ENCODE data around the gene B9D2. TPM values are rescaled to one million over a fixed set of nuclear protein-coding genes. Genes with fewer than 3 reads are reported as not detected.

The B9D2 gene
- total RNA-seq, 1 donor from 2014 or later = 5.9 TPM

DNA sequence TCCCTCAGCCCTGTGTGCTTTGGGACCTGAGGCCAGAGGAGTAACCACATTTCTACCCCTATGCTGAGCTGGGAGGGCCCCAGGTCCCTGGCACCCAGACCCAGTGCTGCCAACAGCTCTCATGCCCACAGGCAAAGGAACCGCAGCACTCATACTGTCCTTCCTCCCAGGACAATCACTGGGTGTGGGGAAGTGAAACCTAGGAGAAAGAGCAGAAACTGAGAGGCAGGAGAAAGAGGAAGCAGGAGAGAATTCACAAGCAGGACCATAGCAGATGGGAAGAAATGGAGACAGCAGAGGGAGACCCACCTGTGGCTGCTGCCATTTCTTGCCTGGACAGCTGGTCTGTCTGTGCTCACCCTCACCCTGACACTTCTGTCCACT is 35.1 kb downstream of the B9D2 start:
- Mint-ChIP-seq H3K4me3 (ENCODE audit: unreplicated experiment) (no peak overlapping the region), H3K27ac (ENCODE audit: unreplicated experiment) (peak overlapping the region; percentile 70), H3K36me3 (ENCODE audit: low read depth, unreplicated experiment) (peaks cover 22% of the 10 kb centered on the region)

DNA sequence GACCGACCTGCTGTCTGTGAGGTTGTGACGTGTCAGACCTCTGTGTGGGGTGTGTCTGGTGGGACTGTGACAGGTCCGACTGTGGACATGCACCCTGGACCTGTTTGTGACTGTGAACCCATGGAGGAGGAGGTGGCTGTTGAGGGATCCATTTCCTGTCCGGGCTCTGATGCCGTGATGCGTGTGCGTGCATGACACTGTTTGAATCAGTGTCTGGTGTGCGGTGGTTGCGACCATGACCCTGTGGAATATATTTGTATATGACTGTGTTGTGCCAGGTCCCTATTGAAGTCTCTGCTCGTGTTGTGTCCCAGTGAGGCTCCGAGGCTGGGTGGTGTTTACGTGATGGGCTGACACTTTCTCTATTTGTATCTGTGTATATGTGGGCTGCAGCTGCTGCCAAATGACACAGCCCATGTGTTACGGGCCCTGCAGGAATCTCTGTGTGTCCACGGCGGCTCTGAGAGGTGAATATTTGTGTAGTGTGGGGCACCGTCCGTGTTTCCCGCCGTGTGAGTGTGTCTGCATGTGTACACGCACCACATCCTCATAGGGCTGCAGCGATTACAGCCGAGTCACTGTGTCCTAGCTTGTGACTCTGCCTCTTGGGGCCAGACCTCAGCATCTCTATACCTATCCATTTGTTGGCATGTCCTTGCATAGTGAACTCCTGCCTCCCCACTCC is 35.6 kb downstream of the B9D2 start:
- Histone ChIP-seq H2AFZ (ENCODE audit: low read depth, low read length) (no peak overlapping the region), H3K4me2 (ENCODE audit: low read length) (peak overlapping the region; percentile 78), H3K79me2 (ENCODE audit: insufficient read depth, low read length) (peaks cover 10% of the 10 kb centered on the region), H3K4me1 (ENCODE audit: insufficient read depth, low read length) (peaks cover 57% of the 10 kb centered on the region), H3K9me3 (ENCODE audit: insufficient read depth, low read depth, low read length) (no peaks in the 10 kb centered on the region), H4K20me1 (ENCODE audit: insufficient read depth, low read length) (peaks cover 15% of the 10 kb centered on the region), H3K9ac (ENCODE audit: low read length) (peak overlapping the region; percentile 95), H3K36me3 (ENCODE audit: insufficient read depth, low read length) (peaks cover 18% of the 10 kb centered on the region), H3K27me3 (ENCODE audit: insufficient read depth, low read length) (no peaks in the 10 kb centered on the region), H3K27ac (ENCODE audit: low read depth, low read length) (peak overlapping the region; percentile 100), H3K4me3 (ENCODE audit: insufficient read depth, low read depth, low read length) (no peak overlapping the region)
- DNase-seq (ENCODE audit: low read depth) (no peak), FAIRE-seq (no peak)
- Mint-ChIP-seq H3K36me3 (ENCODE audit: low read depth, unreplicated experiment) (peaks cover 22% of the 10 kb centered on the region), H3K27ac (ENCODE audit: unreplicated experiment) (peak overlapping the region; percentile 70), H3K9me3 (ENCODE audit: unreplicated experiment) (no peaks in the 10 kb centered on the region), H3K4me3 (ENCODE audit: unreplicated experiment) (peak overlapping the region; percentile 23), H3K27me3 (ENCODE audit: low read depth, unreplicated experiment) (no peaks in the 10 kb centered on the region), H3K4me1 (ENCODE audit: low read depth, unreplicated experiment) (peaks cover 39% of the 10 kb centered on the region)
- no peak for TF ChIP-seq EZH2 (IDR thresholded peaks at IDR 0.05; ENCODE audit: insufficient read depth, low read length)
- TF ChIP-seq, protein P1, sequence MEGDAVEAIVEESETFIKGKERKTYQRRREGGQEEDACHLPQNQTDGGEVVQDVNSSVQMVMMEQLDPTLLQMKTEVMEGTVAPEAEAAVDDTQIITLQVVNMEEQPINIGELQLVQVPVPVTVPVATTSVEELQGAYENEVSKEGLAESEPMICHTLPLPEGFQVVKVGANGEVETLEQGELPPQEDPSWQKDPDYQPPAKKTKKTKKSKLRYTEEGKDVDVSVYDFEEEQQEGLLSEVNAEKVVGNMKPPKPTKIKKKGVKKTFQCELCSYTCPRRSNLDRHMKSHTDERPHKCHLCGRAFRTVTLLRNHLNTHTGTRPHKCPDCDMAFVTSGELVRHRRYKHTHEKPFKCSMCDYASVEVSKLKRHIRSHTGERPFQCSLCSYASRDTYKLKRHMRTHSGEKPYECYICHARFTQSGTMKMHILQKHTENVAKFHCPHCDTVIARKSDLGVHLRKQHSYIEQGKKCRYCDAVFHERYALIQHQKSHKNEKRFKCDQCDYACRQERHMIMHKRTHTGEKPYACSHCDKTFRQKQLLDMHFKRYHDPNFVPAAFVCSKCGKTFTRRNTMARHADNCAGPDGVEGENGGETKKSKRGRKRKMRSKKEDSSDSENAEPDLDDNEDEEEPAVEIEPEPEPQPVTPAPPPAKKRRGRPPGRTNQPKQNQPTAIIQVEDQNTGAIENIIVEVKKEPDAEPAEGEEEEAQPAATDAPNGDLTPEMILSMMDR (IDR thresholded peaks at IDR 0.05; ENCODE audit: insufficient read depth, low read depth, low read length) = no peak

More for the DNA sequence above, 35.1 kb downstream of the B9D2 start:
- H3K27me3 ChIP-seq (ENCODE audit: insufficient read depth, low read length) = no peaks in the 10 kb centered on the region
- peaks cover 23% of the 10 kb centered on the region for H3K36me3 ChIP-seq (ENCODE audit: insufficient read depth, low read length)
- H3K4me3 ChIP-seq (ENCODE audit: insufficient read depth, low read depth, low read length) = no peak overlapping the region
- Mint-ChIP-seq H3K9me3 (ENCODE audit: unreplicated experiment) (no peaks in the 10 kb centered on the region), H3K4me1 (ENCODE audit: low read depth, unreplicated experiment) (peaks cover 36% of the 10 kb centered on the region), H3K27me3 (ENCODE audit: low read depth, unreplicated experiment) (no peaks in the 10 kb centered on the region)
- DNase-seq (ENCODE audit: low read depth) (no peak), FAIRE-seq (no peak)
- H2AFZ ChIP-seq (ENCODE audit: low read depth, low read length) = no peak overlapping the region
- H3K9me3 ChIP-seq (ENCODE audit: insufficient read depth, low read depth, low read length) = no peaks in the 10 kb centered on the region
- peak overlapping the region; percentile 100 for H3K27ac ChIP-seq (ENCODE audit: low read depth, low read length)
- H3K79me2 ChIP-seq (ENCODE audit: insufficient read depth, low read length) = peaks cover 9% of the 10 kb centered on the region
- peak overlapping the region; percentile 95 for H3K9ac ChIP-seq (ENCODE audit: low read length)
- TF ChIP-seq, protein P1 (IDR thresholded peaks at IDR 0.05; ENCODE audit: insufficient read depth, low read depth, low read length) = no peak
- TF ChIP-seq EZH2 (IDR thresholded peaks at IDR 0.05; ENCODE audit: insufficient read depth, low read length) = no peak
- peaks cover 51% of the 10 kb centered on the region for H3K4me1 ChIP-seq (ENCODE audit: insufficient read depth, low read length)
- peak overlapping the region; percentile 78 for H3K4me2 ChIP-seq (ENCODE audit: low read length)
- peaks cover 21% of the 10 kb centered on the region for H4K20me1 ChIP-seq (ENCODE audit: insufficient read depth, low read length)

DNA sequence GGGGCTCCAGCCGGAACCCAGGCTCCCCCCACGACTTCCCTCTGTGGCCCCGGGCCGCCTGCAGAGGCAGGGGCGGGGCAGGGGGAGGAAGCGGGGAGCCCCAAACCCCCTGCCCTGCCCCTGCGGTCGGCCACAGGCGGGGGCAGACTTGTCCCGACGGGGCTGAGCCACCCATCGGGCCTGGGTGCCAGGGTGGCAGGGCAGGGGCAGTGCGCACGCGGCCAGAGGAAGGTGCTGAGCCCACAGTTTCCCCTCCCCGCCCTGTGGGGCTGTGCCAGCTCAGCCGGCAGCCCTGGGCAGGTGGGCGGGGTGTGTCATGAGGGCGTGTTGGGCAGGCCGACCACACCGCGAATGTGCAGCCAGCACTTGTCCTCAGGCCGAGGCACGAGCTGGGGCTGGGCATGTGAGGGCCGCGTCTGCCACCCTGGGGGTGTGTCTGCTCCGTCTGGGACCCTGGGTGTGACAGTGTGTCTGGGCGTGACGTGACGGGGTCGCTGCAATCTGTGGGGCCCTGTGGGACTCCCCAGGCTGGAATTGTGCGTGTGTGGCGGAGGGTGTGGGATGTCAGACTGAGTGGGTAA is 36.3 kb downstream of the B9D2 start:
- Mint-ChIP-seq H3K27me3 (ENCODE audit: low read depth, unreplicated experiment) (no peaks in the 10 kb centered on the region), H3K27ac (ENCODE audit: unreplicated experiment) (peak overlapping the region; percentile 63), H3K4me3 (ENCODE audit: unreplicated experiment) (peak overlapping the region; percentile 23), H3K4me1 (ENCODE audit: low read depth, unreplicated experiment) (peaks cover 45% of the 10 kb centered on the region), H3K36me3 (ENCODE audit: low read depth, unreplicated experiment) (peaks cover 22% of the 10 kb centered on the region), H3K9me3 (ENCODE audit: unreplicated experiment) (no peaks in the 10 kb centered on the region)
- peak; percentile 58 for DNase-seq (ENCODE audit: low read depth)
- Histone ChIP-seq H4K20me1 (ENCODE audit: insufficient read depth, low read length) (peaks cover 15% of the 10 kb centered on the region), H3K9ac (ENCODE audit: low read length) (peak overlapping the region; percentile 95), H3K27ac (ENCODE audit: low read depth, low read length) (peak overlapping the region; percentile 100), H3K4me3 (ENCODE audit: insufficient read depth, low read depth, low read length) (no peak overlapping the region), H2AFZ (ENCODE audit: low read depth, low read length) (no peak overlapping the region), H3K79me2 (ENCODE audit: insufficient read depth, low read length) (peaks cover 10% of the 10 kb centered on the region), H3K27me3 (ENCODE audit: insufficient read depth, low read length) (no peaks in the 10 kb centered on the region), H3K4me2 (ENCODE audit: low read length) (peak overlapping the region; percentile 78), H3K36me3 (ENCODE audit: insufficient read depth, low read length) (peaks cover 18% of the 10 kb centered on the region), H3K9me3 (ENCODE audit: insufficient read depth, low read depth, low read length) (no peaks in the 10 kb centered on the region), H3K4me1 (ENCODE audit: insufficient read depth, low read length) (peaks cover 63% of the 10 kb centered on the region)
- FAIRE-seq = no peak
- TF ChIP-seq EZH2 (IDR thresholded peaks at IDR 0.05; ENCODE audit: insufficient read depth, low read length) = no peak
- TF ChIP-seq, protein P1 (IDR thresholded peaks at IDR 0.05; ENCODE audit: insufficient read depth, low read depth, low read length) = no peak
